Lower leg skin (tissue), 3 donors: ENCODE measurements around the gene UPB1.

ENCODE experiments used
- CTCF ChIP-seq, 3 donors: fragments of 450-650 bp; IDR thresholded peaks; one replicate each; pipeline ENCODE4 v1.5.1; 2016; ENCODE audit warnings: antibody characterized with exemption in 3 of 3, mild to moderate bottlenecking in 3 of 3, moderate library complexity in 2 of 3
- POLR2A ChIP-seq, 2 donors: fragments of 450-650 bp; IDR thresholded peaks; one replicate each; pipeline ENCODE4 v1.6.1; 2016 to 2017; ENCODE audit warnings: antibody characterized with exemption in 2 of 2, mild to moderate bottlenecking in 1 of 2, moderate library complexity in 1 of 2

DNA sequence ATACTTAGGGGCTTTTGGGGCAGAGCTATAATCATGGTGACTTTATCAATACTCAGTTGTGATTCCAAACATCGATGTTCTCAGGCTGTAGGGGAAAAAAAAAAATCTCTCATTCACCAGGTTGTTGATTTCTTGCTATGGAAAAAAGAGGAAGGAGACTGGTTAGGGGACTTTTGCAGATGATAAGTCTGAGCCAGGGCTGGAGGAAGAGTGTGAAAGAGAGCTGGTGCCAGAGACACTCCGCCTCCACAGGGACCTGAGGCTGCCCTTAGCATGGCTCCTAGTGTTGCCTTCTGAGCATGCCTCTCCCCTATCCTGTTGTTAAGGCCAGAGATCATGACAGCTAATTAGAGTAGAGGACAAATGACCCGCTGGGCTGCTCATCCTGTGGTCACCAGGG, 16.9 kb downstream of the UPB1 start:
- no peak for TF ChIP-seq CTCF (IDR thresholded peaks at IDR 0.05)
- TF ChIP-seq POLR2A (IDR thresholded peaks at IDR 0.05), result no peak
